GM12891 (cell line): ENCODE results near the gene RNF130.
"Not testable (repeated sequence)": the region's sequence is repeated elsewhere in the genome, so short reads cannot be mapped to it uniquely, and the experiment has no call there.

ENCODE experiments used
- PAX5 ChIP-seq: IDR thresholded peaks from 2 replicates; pipeline ENCODE4 v1.6.1; 2011; ENCODE audit warnings: low read length, moderate library complexity, mild to moderate bottlenecking; ENCODE audit not compliant: insufficient read depth, severe bottlenecking
- POLR2A ChIP-seq: IDR thresholded peaks from 2 replicates; pipeline ENCODE4 v1.6.1; 2011; ENCODE audit warnings: low read depth, low read length, control low read depth
- POLR2AphosphoS5 ChIP-seq: IDR thresholded peaks from 2 replicates; pipeline ENCODE4 v1.6.1; 2011; ENCODE audit warnings: low read depth, low read length, control low read depth
- TAF1 ChIP-seq: IDR thresholded peaks from 2 replicates; pipeline ENCODE4 v1.6.1; 2011; ENCODE audit warnings: low read depth, low read length, control low read depth

DNA sequence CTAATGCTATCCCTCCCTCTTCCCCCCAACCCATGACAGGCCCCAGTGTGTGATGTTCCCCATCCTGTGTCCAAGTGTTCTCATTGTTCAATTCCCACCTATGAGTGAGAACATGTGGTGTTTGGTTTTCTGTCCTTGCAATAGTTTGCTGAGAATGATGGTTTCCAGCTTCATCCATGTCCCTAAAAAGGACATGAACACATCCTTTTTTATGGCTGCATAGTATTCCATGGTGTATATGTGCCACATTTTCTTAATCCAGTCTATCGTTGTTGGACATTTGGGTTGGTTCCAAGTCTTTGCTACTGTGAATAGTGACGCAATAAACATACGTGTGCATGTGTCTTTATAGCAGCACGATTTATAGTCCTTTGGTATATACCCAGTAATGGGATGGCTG, 78.7 kb downstream of the RNF130 start:
- TF ChIP-seq POLR2A, POLR2AphosphoS5, TAF1, PAX5: not testable (repeated sequence)
